GM18517 (cell line): ENCODE measurements around the gene GTF3C5.
"Not testable (repeated sequence)": the region's sequence is repeated elsewhere in the genome, so short reads cannot be mapped to it uniquely, and the experiment has no call there.

ENCODE experiments used
- ATAC-seq: cut with Tn5 transposase; IDR thresholded peaks from one replicate; pipeline ENCODE4 v1.9.1; 2021; ENCODE audit warnings: mild to moderate bottlenecking, moderate library complexity; ENCODE audit not compliant: unreplicated experiment

Gene GTF3C5

DNA sequence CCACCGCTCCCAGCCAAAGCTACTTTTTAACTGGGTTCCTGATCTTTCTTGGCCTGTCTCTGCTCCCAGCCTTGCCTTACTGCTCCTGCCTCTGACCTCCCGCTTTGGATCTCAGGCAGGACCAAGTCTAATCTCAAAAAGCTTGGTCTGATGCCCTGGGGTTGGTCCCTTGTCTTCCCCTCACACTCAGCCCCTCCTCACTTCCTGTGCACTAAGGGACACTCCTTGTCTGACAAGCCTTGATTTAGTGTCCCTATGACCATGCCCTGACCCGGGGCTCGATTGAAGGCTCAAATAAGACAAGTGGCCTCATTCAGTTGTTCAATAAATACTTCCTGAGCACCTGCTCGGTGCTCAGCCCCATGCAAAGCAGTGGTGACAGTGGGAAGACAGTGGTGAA lies 3.7 kb upstream of the GTF3C5 start:
- no peak for ATAC-seq

- ATAC-seq = no peak
Observed at GRCh38 chr9:133028221-133028620, 2.6 kb upstream of the GTF3C5 start.

DNA sequence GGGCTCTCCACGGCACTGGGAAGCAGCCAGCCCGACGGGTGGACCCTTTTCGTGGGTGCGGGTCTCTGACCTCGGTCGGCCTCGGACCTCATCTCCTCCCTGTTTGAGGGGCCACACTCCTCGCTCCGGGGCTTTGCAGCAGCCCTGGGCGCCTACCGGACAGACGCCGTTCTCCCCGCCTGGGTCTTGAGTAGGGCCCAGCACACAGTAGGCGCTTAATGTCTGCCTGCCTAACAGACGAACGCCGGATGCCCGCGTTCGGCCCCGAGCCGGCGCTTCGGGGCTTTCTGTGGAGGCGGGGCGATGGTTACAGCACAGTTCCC lies 842 bp upstream of the GTF3C5 start:
- no peak for ATAC-seq

DNA sequence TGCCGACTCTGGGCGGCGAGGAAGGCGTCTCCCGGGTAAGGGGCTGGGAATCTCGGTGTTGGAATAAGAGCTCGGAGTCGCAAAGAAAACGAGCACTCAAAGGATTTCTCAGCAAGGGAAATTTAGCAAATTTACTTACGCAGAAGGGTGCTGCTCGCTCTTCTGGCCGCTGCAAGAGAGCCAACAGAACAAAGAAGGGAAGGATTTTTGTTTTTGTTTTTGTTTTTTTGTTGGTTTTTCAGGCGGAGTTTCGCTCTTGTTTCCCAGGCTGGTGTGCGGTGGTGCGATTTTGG lies 279 bp downstream of the GTF3C5 start:
- ATAC-seq = no peak

GRCh38 chr9:133031496-133031911 lies 707 bp downstream of the GTF3C5 start:
- ATAC-seq = no peak

- no peak for ATAC-seq
Observed at GRCh38 chr9:133032171-133032570, 1.4 kb downstream of the GTF3C5 start.

DNA sequence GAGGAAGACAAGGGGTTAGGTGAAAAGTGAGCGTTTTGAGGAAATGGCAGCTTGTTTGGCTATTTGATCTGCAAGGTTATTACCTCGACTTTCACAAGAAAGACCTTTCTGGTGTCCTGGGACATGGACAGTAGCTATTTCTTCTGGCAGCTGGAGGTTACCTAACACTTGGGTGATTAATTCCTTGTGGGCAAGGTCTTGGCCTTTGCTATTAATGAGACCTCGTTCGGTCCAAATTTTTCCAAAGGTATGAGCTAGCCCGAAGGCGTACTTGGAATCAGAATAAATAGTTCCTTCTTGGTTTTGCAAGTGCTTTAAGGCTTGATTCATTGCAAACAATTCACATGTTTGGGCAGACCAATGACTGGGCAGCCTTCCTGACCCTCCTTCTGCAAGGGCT lies 4.9 kb downstream of the GTF3C5 start:
- no peak for ATAC-seq

GRCh38 chr9:133037775-133038515 lies 7.1 kb downstream of the GTF3C5 start:
- ATAC-seq = no peak

- ATAC-seq = not testable (repeated sequence)
Observed at GRCh38 chr9:133040892-133041479, 10.2 kb downstream of the GTF3C5 start.

- no peak for ATAC-seq
Observed at GRCh38 chr9:133041958-133042357, 11.2 kb downstream of the GTF3C5 start.

DNA sequence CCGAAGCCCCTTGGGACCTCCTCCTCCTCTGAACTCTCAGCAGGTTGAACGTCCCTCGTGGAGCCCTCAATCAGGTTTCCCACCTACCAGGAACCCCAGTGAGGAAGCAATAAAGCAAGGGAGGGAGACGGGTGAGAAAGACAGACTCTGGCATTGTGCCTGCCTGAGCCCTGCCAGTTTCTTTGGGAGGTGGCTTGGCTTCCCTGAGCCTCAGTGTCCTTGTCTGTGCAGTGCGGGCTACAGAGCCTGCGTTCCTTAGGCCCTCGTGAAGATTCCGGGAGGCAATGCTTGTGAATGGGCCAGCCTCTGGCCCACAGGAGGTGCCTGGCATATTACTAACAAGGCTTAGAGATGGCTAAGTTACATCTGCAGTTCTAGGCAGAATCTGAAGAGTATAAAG lies 11.9 kb downstream of the GTF3C5 start:
- ATAC-seq = no peak

GRCh38 chr9:133043449-133044035 lies 12.7 kb downstream of the GTF3C5 start:
- no peak for ATAC-seq

DNA sequence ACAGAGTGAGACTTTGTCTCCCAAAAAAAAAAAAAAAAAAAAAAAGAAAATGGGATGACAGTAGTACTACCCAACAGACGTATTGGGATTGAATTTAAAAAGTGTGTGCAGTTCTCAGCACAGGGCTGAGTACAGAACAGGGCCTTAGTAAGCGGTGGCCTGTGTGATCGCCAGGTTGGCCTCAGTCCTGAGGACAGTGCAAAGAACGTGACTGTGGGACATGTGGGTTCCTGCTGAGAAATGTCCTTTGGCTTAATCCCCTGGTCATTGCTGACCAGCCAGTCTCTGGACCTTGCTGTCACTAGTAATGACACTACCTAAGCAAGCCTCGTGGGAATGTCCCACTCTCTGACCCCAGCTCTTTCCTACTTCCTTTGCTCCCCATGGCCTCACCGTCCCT lies 13.3 kb downstream of the GTF3C5 start:
- ATAC-seq = no peak

DNA sequence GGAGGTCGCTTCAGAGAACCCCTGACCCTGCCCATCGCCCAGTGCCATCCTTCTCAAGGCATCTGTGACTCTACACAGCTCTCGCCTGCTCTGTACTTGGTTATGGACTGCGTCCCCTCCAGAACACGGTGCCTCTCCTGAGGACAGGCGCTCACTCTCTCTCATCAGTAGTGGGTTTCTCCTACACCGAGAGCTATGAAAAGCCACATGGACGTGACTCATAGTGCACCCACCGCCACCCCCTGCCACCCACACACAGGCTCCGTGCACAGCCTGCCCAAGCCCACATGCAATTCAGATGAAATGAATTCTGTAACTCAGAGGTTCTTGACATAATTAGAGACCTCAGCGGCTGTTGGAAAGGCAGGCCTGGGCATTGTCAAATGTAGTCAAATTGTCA lies 13.9 kb downstream of the GTF3C5 start:
- ATAC-seq = no peak

DNA sequence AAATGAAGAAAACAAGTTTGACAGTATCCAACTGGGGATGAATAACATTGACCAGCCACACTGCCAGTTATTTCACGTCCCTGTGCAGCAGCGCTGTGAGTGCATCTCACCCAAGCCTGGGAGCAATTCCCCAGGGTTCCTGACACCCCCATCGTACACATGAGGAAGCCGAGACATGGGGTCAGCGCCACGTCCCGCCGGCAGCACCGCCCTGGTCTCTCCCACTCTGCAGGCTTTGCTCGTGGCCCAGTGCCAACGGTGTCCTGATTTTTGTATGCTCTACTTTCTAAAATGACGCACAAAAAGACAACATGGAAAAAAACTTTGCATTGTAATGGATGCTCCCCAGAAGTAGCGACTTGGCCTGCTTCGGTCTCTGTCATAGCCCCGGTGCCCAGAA lies 14.3 kb downstream of the GTF3C5 start:
- ATAC-seq = no peak

GRCh38 chr9:133046196-133046899 lies 15.6 kb downstream of the GTF3C5 start:
- no peak for ATAC-seq

DNA sequence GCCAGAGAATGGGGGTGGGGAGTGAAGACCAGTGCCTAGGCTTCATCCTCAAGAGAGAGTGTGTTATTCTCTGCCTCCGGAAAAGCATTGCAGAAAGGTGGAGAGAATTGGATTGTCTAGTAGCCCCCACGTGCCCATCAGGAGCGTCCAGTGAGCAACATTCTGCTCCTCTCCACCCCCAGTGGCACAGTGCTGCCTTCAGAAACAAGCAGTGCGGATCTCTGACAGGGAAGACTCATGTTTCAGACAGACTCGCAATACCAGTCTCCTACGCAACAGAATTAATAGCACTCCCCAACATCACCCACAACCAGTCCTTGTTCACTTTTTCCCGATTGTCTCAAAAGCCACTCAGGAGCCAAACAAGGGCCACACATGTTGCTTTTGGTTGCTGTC lies 16.1 kb downstream of the GTF3C5 start:
- no peak for ATAC-seq

- ATAC-seq = no peak
Observed at GRCh38 chr9:133048595-133048994, 17.8 kb downstream of the GTF3C5 start.

GRCh38 chr9:133049043-133049442 lies 18.2 kb downstream of the GTF3C5 start:
- no peak for ATAC-seq

- ATAC-seq = no peak
Observed at GRCh38 chr9:133050142-133050541, 19.3 kb downstream of the GTF3C5 start.

DNA sequence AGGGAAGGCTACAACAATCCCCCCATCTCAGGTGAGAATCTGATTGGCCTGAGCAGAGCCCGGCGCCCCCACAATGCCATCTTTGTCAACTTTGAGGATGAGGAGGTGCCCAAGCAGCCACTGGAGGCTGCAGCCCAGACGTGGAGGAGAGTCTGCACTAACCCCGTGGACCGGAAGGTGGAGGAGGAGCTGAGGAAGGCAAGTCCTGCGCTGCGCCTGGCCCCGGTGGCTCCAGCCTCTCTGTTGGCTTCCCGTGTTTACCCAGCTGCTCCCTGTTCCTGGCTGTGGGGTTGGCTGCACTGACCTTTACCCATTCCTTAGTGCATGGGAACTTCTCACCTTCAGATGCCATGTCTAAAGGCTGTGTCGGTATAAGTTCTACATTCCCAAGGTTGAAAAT lies 20.0 kb downstream of the GTF3C5 start:
- ATAC-seq = no peak

DNA sequence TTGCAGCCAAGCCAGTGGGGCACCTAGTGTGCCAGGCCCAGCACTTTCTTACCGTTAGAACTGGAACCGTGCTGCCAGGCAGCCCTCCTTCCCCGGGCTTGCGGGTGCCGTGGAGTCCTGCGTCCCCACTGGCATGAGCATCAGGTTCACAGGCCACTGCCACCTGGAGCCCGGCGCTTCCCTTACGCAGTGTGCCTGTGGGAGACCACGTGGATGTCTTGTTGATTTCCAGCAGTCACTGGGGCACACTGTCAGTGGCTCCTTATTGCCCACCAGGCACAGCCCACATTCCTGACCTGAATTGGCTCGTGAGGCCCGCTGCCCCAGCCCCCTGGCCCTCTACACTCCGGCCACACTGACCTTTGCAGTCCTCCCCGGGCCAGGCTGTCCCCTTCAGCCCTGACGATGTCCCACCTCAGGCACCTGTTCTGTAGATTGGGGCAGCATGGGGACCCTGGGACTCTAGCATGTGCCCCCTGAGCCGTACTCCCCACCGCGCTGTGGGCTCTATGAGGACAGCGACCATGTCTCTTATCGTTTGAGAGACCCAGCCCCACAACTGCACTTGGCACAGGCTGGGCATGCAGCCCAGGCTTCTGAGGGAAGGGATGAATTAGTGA lies 20.6 kb downstream of the GTF3C5 start:
- ATAC-seq = no peak
